Measurements from ENCODE around the gene TMEM247.

GRCh38 chr2:46479265-46479664 is at the start of gene TMEM247:
- TF ChIP-seq, protein P1, sequence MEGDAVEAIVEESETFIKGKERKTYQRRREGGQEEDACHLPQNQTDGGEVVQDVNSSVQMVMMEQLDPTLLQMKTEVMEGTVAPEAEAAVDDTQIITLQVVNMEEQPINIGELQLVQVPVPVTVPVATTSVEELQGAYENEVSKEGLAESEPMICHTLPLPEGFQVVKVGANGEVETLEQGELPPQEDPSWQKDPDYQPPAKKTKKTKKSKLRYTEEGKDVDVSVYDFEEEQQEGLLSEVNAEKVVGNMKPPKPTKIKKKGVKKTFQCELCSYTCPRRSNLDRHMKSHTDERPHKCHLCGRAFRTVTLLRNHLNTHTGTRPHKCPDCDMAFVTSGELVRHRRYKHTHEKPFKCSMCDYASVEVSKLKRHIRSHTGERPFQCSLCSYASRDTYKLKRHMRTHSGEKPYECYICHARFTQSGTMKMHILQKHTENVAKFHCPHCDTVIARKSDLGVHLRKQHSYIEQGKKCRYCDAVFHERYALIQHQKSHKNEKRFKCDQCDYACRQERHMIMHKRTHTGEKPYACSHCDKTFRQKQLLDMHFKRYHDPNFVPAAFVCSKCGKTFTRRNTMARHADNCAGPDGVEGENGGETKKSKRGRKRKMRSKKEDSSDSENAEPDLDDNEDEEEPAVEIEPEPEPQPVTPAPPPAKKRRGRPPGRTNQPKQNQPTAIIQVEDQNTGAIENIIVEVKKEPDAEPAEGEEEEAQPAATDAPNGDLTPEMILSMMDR (conservative IDR thresholded peaks at IDR 0.05): no peak
- no peak for TF ChIP-seq ZFX (IDR thresholded peaks at IDR 0.05)

All from C4-2B (cell line).